ENCODE results near the gene MACROD2. TPM values are rescaled to one million over a fixed set of nuclear protein-coding genes. Genes with fewer than 3 reads are reported as not detected.

Gene MACROD2
- polyA plus RNA-seq, 1 donor (not counting 4 experiments of a cell fraction or from before 2014, with no cell fraction given), result 0.71 TPM

DNA sequence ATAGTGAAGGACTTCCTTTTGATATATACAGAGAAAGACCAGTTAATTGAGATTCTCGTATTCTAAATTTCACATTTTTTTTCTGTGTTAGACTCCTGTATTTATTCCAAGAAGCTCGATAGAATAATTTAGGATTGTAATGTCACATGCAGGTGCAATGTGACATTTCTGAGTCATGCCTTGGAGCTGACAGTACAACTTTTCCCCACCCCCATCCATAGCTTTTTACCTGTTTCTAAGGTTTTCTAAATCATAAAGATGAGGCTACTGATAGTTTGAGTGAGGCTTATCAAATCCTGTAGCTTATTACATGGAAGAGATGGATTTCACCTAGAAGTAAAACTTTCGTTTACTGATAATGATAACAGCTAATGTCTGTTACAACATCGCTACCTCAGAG lies 304.5 kb downstream of the MACROD2 start:
- H3K36me3 ChIP-seq (ENCODE audit: control insufficient read depth in 2 of 2, extremely low read depth in 1 of 2, insufficient read depth in 2 of 2, low read length in 2 of 2), result no peaks in the 10 kb centered on the region
- H3K79me2 ChIP-seq (ENCODE audit: control insufficient read depth, insufficient read depth, low read length), result no peaks in the 10 kb centered on the region
- H3K9ac ChIP-seq (ENCODE audit: control insufficient read depth, extremely low read depth, insufficient read depth, low read length), result no peak overlapping the region
- no peak overlapping the region for H2AFZ ChIP-seq (ENCODE audit: control insufficient read depth, low read length)
- H3K9me3 ChIP-seq (ENCODE audit: control insufficient read depth, low read depth, low read length), result no peaks in the 10 kb centered on the region
- DNase-seq (ENCODE audit: low read depth, low spot score), result no peak
- H3K4me1 ChIP-seq (ENCODE audit: control insufficient read depth, extremely low read depth, insufficient read depth, low read length), result no peaks in the 10 kb centered on the region
- FAIRE-seq, result no peak
- no peaks in the 10 kb centered on the region for H3K9me1 ChIP-seq (ENCODE audit: control insufficient read depth, extremely low read depth, insufficient read depth, low read length)
- dilution Hi-C loops (cut with MboI; ENCODE audit: extremely low pct_ligation_motif_present, low sequenced_read_pairs), result no loop called here
- no peaks in the 10 kb centered on the region for H4K20me1 ChIP-seq (ENCODE audit: control insufficient read depth, extremely low read depth, insufficient read depth, low read length)
- TF ChIP-seq, protein P1, sequence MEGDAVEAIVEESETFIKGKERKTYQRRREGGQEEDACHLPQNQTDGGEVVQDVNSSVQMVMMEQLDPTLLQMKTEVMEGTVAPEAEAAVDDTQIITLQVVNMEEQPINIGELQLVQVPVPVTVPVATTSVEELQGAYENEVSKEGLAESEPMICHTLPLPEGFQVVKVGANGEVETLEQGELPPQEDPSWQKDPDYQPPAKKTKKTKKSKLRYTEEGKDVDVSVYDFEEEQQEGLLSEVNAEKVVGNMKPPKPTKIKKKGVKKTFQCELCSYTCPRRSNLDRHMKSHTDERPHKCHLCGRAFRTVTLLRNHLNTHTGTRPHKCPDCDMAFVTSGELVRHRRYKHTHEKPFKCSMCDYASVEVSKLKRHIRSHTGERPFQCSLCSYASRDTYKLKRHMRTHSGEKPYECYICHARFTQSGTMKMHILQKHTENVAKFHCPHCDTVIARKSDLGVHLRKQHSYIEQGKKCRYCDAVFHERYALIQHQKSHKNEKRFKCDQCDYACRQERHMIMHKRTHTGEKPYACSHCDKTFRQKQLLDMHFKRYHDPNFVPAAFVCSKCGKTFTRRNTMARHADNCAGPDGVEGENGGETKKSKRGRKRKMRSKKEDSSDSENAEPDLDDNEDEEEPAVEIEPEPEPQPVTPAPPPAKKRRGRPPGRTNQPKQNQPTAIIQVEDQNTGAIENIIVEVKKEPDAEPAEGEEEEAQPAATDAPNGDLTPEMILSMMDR (optimal IDR thresholded peaks at IDR 0.05 in 1 of 3, IDR thresholded peaks at IDR 0.05 in 1 of 3, conservative IDR thresholded peaks at IDR 0.05 in 1 of 3; ENCODE audit: extremely low read depth in 1 of 3, insufficient read depth in 2 of 3, low read length in 3 of 3), result no peak
- TF ChIP-seq EZH2 (IDR thresholded peaks at IDR 0.05; ENCODE audit: low read length), result no peak
- no peak overlapping the region for H3K4me3 ChIP-seq (ENCODE audit: control insufficient read depth in 2 of 3, extremely low read depth in 1 of 3, insufficient read depth in 2 of 3, low read depth in 1 of 3, low read length in 3 of 3)
- H3K27me3 ChIP-seq (ENCODE audit: control insufficient read depth, extremely low read depth, insufficient read depth, low read length), result no peaks in the 10 kb centered on the region
- H3K4me2 ChIP-seq (ENCODE audit: control insufficient read depth, extremely low read depth, insufficient read depth, low read depth, low read length), result no peak overlapping the region
- H3K27ac ChIP-seq (ENCODE audit: control insufficient read depth, insufficient read depth, low read length), result no peak overlapping the region

DNA sequence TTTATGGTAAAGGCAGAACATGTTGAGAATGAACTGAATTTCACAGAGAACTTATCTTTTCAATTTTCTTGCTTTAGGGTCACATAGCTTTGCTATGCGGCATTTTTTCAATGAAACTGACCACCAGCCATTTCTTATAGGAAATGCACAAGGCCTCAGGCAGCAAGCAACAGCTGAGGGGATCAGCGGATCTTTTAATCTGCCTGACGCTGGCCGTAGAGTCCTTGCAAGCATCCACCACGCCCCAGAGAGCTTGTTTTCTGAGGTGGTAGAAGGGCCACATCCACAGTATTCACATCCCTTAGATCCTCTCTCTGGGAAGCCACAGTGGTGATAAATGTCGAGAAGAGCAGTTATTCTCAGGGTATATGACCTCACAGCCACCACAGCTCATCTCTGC lies 307.8 kb downstream of the MACROD2 start:
- H3K27me3 ChIP-seq (ENCODE audit: control insufficient read depth, extremely low read depth, insufficient read depth, low read length), result no peaks in the 10 kb centered on the region
- no peaks in the 10 kb centered on the region for H3K9me1 ChIP-seq (ENCODE audit: control insufficient read depth, extremely low read depth, insufficient read depth, low read length)
- DNase-seq (ENCODE audit: low read depth, low spot score) (no peak), FAIRE-seq (no peak)
- no peak for TF ChIP-seq EZH2 (IDR thresholded peaks at IDR 0.05; ENCODE audit: low read length)
- TF ChIP-seq, protein P1 (optimal IDR thresholded peaks at IDR 0.05 in 1 of 3, IDR thresholded peaks at IDR 0.05 in 1 of 3, conservative IDR thresholded peaks at IDR 0.05 in 1 of 3; ENCODE audit: extremely low read depth in 1 of 3, insufficient read depth in 2 of 3, low read length in 3 of 3), result no peak
- H3K4me1 ChIP-seq (ENCODE audit: control insufficient read depth, extremely low read depth, insufficient read depth, low read length), result no peaks in the 10 kb centered on the region
- no peak overlapping the region for H3K4me3 ChIP-seq (ENCODE audit: control insufficient read depth in 2 of 3, extremely low read depth in 1 of 3, insufficient read depth in 2 of 3, low read depth in 1 of 3, low read length in 3 of 3)
- H3K9me3 ChIP-seq (ENCODE audit: control insufficient read depth, low read depth, low read length), result no peaks in the 10 kb centered on the region
- H4K20me1 ChIP-seq (ENCODE audit: control insufficient read depth, extremely low read depth, insufficient read depth, low read length), result no peaks in the 10 kb centered on the region
- no peak overlapping the region for H3K27ac ChIP-seq (ENCODE audit: control insufficient read depth, insufficient read depth, low read length)
- no peaks in the 10 kb centered on the region for H3K36me3 ChIP-seq (ENCODE audit: control insufficient read depth in 2 of 2, extremely low read depth in 1 of 2, insufficient read depth in 2 of 2, low read length in 2 of 2)
- no peaks in the 10 kb centered on the region for H3K79me2 ChIP-seq (ENCODE audit: control insufficient read depth, insufficient read depth, low read length)
- H3K9ac ChIP-seq (ENCODE audit: control insufficient read depth, extremely low read depth, insufficient read depth, low read length), result no peak overlapping the region
- dilution Hi-C loops (cut with MboI; ENCODE audit: extremely low pct_ligation_motif_present, low sequenced_read_pairs), result no loop called here
- no peak overlapping the region for H3K4me2 ChIP-seq (ENCODE audit: control insufficient read depth, extremely low read depth, insufficient read depth, low read depth, low read length)
- H2AFZ ChIP-seq (ENCODE audit: control insufficient read depth, low read length), result no peak overlapping the region
